Neutrophil (primary cell): ENCODE measurements around the gene INCENP.

Source experiments
- H3K27ac ChIP-seq: fragments of 200-600 bp; sonication (generic); 2 replicates; pipeline ENCODE4 v1.5.1; 2016; ENCODE audit warnings: mild to moderate bottlenecking, moderate library complexity
- H3K27me3 ChIP-seq: fragments of 200-600 bp; sonication (generic); 2 replicates; pipeline ENCODE4 v1.6.0; 2016; ENCODE audit warnings: mild to moderate bottlenecking
- H3K36me3 ChIP-seq: fragments of 200-600 bp; sonication (generic); 2 replicates; pipeline ENCODE4 v1.5.1; 2017
- H3K4me1 ChIP-seq, 2 experiments: fragments of 200-600 bp in 1 of 2; sonication (generic) in 1 of 2; 1 replicate in 1 of 2; 2 replicates in 1 of 2; pipeline versions ENCODE4 v1.5.1 to v1.6.1; 2013 to 2016; ENCODE audit warnings: low read depth in 1 of 2, low read length in 1 of 2, mild to moderate bottlenecking in 1 of 2, moderate library complexity in 1 of 2; ENCODE audit not compliant: control insufficient read depth in 1 of 2, insufficient read depth in 1 of 2
- H3K4me3 ChIP-seq, 2 experiments: fragments of 200-600 bp in 1 of 2; sonication (generic) in 1 of 2; 1 replicate in 1 of 2; 2 replicates in 1 of 2; pipeline ENCODE4 v1.5.1; 2013 to 2016; ENCODE audit warnings: low read depth in 1 of 2, low read length in 1 of 2, mild to moderate bottlenecking in 1 of 2, moderate library complexity in 1 of 2
- H3K9me3 ChIP-seq: fragments of 200-600 bp; sonication (generic); 2 replicates; pipeline ENCODE4 v1.5.1; 2016
- TF ChIP-seq, protein P1 (sequence below): fragments of 200-600 bp; sonication (generic); IDR thresholded peaks from 2 replicates; pipeline ENCODE4 v1.5.1; 2016; ENCODE audit warnings: antibody characterized with exemption

The INCENP gene

DNA sequence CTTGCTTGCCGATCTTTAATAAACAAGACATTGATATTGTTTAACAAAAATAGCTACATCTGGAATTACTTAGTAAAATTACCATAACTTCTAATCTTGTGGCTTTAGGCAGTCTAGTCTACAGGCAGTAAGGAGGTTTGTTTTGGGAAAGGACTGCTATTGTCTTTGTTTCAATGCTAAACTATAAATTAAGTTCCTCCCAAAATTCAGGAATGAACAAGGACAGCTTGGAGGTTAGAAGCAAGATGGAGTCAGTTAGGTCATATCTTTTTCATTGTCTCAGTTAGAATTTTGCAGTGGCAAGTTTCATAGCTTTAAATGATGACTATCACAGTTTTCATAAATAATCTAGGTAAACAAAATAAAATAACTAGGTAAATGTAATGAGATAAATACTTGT lies 36.1 kb upstream of the INCENP start:
- Histone ChIP-seq H3K27me3 (no peaks in the 10 kb centered on the region), H3K27ac (no peak overlapping the region), H3K9me3 (peaks cover 5% of the 10 kb centered on the region), H3K4me3 (no peak overlapping the region), H3K4me1 (no peaks in the 10 kb centered on the region), H3K36me3 (no peaks in the 10 kb centered on the region)
- TF ChIP-seq, protein P1, sequence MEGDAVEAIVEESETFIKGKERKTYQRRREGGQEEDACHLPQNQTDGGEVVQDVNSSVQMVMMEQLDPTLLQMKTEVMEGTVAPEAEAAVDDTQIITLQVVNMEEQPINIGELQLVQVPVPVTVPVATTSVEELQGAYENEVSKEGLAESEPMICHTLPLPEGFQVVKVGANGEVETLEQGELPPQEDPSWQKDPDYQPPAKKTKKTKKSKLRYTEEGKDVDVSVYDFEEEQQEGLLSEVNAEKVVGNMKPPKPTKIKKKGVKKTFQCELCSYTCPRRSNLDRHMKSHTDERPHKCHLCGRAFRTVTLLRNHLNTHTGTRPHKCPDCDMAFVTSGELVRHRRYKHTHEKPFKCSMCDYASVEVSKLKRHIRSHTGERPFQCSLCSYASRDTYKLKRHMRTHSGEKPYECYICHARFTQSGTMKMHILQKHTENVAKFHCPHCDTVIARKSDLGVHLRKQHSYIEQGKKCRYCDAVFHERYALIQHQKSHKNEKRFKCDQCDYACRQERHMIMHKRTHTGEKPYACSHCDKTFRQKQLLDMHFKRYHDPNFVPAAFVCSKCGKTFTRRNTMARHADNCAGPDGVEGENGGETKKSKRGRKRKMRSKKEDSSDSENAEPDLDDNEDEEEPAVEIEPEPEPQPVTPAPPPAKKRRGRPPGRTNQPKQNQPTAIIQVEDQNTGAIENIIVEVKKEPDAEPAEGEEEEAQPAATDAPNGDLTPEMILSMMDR, result no peak

DNA sequence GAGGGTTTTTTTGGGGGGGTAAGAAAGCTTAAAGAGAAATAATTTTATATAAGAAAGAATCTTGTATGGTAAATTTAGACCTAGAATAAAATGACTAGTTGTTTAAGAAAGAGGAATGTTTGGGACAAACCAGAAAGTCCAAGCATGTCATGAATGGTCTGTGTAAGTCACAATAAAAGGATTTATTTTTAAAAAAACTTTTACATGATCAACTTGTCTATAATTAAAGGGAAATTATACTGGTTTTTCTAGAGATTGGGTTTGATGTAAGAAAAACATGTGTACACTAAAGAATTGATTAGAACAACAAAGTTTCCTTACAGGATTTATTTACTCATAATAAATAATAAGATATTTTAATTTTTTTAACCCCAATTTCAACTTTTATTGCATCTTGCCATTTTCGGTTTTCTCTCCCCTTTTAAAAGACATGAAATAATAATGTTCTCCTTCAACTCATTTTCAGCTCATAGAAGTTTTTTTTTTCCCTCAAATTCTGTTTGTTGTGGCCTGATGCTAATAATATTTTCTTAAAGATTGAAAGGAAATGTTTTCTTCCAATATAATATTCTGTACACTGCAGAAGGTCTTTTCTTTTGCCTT lies 35.4 kb upstream of the INCENP start:
- Histone ChIP-seq H3K27ac (no peak overlapping the region), H3K36me3 (no peaks in the 10 kb centered on the region), H3K4me3 (no peak overlapping the region), H3K4me1 (no peaks in the 10 kb centered on the region), H3K9me3 (peaks cover 5% of the 10 kb centered on the region), H3K27me3 (no peaks in the 10 kb centered on the region)
- TF ChIP-seq, protein P1, result no peak

DNA sequence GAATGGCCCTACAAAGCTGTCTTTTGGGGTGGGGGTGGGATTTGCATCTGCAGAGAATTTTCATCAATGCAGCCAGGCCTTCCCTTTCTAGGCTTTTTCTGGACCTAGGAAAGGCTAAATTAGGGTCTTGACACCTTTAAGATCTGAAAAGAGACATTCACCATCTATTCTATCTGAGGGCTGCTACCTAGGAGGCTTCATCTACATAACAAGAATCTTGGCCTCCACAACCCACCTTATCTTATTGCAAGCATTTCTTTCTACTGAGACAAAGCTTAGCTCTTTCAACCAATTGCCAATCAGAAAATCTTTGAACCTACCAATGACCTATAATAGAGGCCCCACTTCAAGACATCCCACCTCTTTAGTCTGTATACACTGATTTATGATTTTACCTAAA lies 20.7 kb upstream of the INCENP start:
- H3K27me3 ChIP-seq, result peaks cover 35% of the 10 kb centered on the region
- H3K36me3 ChIP-seq, result no peaks in the 10 kb centered on the region
- TF ChIP-seq, protein P1, result no peak

DNA sequence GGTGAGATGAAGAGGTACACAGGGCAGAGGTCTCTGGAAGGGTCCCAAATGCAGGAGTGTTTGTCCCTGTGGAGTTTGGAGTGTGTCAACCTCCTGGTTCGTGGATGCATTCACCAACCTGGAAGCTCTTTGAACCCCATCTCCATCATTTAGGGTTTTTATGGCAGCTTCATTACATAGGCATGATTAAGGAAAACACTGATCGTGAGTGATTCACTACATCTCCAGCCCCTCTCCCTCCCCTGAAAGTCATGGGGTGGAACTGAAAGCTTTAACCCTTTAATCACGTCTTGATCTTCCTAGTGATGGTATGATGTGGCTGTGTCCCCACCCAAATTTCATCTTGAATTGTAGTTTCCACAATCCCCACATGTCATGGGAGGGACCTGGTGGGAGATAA lies 19.8 kb upstream of the INCENP start:
- no peaks in the 10 kb centered on the region for H3K36me3 ChIP-seq
- peaks cover 37% of the 10 kb centered on the region for H3K27me3 ChIP-seq
- no peak overlapping the region for H3K4me3 ChIP-seq
- TF ChIP-seq, protein P1, result no peak
- H3K4me1 ChIP-seq, result peaks cover 0 to 9% of the 10 kb centered on the region in 2 experiments
- H3K9me3 ChIP-seq, result no peaks in the 10 kb centered on the region
- no peak overlapping the region for H3K27ac ChIP-seq

More for the DNA sequence above, 20.7 kb upstream of the INCENP start:
- H3K4me1 ChIP-seq, result peaks cover 0 to 9% of the 10 kb centered on the region in 2 experiments
- no peaks in the 10 kb centered on the region for H3K9me3 ChIP-seq
- no peak overlapping the region for H3K4me3 ChIP-seq
- H3K27ac ChIP-seq, result no peak overlapping the region

DNA sequence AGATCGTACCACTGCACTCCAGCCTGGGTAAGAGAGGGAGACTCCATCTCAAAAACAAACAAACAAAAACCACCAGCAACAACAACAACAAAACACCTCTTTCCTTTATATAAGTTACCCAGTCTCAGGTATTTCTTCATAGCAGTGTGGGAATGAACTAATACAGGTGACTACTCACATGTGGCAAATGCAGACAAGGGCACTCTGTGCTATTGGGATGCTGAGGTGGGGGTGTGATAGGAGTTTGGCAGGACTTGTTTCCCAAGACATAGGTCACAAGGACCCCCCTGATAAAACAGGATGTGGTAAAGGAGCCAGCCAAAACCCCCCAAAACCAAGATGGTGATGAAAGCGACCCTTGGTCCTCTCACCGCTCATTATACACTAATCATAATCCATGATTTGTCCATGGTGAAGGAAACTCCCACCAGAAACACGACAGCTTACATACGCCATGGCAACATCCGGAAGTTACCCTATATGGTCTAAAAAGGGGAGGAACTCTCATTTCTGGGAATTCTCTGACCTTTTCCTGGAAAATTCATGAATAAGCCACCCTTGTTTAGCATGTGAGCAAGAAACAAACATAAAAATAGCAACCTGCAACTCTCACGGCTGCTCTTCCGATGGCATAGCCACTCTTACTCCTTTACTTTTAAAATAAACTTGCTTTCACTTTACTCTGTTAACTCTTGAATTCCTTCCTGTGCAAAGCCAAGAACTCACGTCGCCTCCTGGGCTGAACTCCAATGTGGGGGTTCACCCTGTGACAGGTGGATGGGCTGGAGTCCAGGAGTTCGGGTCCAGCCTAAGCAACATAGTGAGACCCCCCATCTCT lies 18.8 kb upstream of the INCENP start:
- Histone ChIP-seq H3K27me3 (peaks cover 48% of the 10 kb centered on the region), H3K9me3 (no peaks in the 10 kb centered on the region), H3K27ac (no peak overlapping the region), H3K4me3 (no peak overlapping the region), H3K36me3 (no peaks in the 10 kb centered on the region), H3K4me1 (peaks cover 0 to 9% of the 10 kb centered on the region in 2 experiments)
- TF ChIP-seq, protein P1, result no peak
